22Rv1 (cell line): ENCODE measurements around the gene LY6G5B.
A peak's percentile ranks its signal among the peaks of the same experiment; 100 is the strongest.

Experiments used
- H3K27ac ChIP-seq: fragments of 450-650 bp; 2 replicates; pipeline ENCODE4 v1.5.1; 2017
- CTCF ChIP-seq: fragments of 450-650 bp; IDR thresholded peaks from 2 replicates; pipeline ENCODE4 v1.5.1; 2017; ENCODE audit warnings: mild to moderate bottlenecking
- ZFX ChIP-seq: fragments of 450-650 bp; IDR thresholded peaks from 2 replicates; pipeline ENCODE4 v1.6.1; 2017; ENCODE audit warnings: antibody characterized with exemption, borderline replicate concordance

Gene LY6G5B

GRCh38 chr6:31689249-31690110 is 19.7 kb downstream of the LY6G5B start:
- TF ChIP-seq ZFX = no peak
- peak; percentile 66 for TF ChIP-seq CTCF
- H3K27ac ChIP-seq = no peak overlapping the region

GRCh38 chr6:31690231-31691077 is 20.7 kb downstream of the LY6G5B start:
- no peak overlapping the region for H3K27ac ChIP-seq
- TF ChIP-seq ZFX (no peak), CTCF (no peak)

- TF ChIP-seq CTCF (no peak), ZFX (no peak)
- H3K27ac ChIP-seq = no peak overlapping the region
Observed at GRCh38 chr6:31691078-31691463, 21.3 kb downstream of the LY6G5B start.

- TF ChIP-seq ZFX (no peak), CTCF (no peak)
- H3K27ac ChIP-seq = no peak overlapping the region
Observed at GRCh38 chr6:31691564-31692108, 21.9 kb downstream of the LY6G5B start.

GRCh38 chr6:31692353-31692752 is 22.6 kb downstream of the LY6G5B start:
- no peak for TF ChIP-seq CTCF
- TF ChIP-seq ZFX = no peak
- no peak overlapping the region for H3K27ac ChIP-seq

GRCh38 chr6:31692886-31693285 is 23.1 kb downstream of the LY6G5B start:
- TF ChIP-seq ZFX (no peak), CTCF (no peak)
- H3K27ac ChIP-seq = no peak overlapping the region
